H1 (cell line): Measurements from ENCODE around the gene TMEM63A. TPM values are rescaled to one million over a fixed set of nuclear protein-coding genes. Genes with fewer than 3 reads are reported as not detected.

Experiments used
- CTCF ChIA-PET: fragments of 300-600 bp; sonication (Branson Sonifier 250); formaldehyde crosslinking; loops from one replicate; lab custom pipeline; 2021; ENCODE audit not compliant: partially characterized antibody; lab: Charles Lee
- POLR2A ChIA-PET: fragments of 300-600 bp; sonication (Branson Sonifier 250); formaldehyde crosslinking; loops from one replicate; lab custom pipeline; 2021; ENCODE audit warnings: inconsistent platforms; ENCODE audit not compliant: partially characterized antibody; lab: Charles Lee
- DNase-seq, 2 experiments: peaks; one replicate each; pipeline versions ENCODE4 v3.0.0 to v3.0.0-alpha.2; 2010 to 2022; ENCODE audit warnings: low spot score in 2 of 2, low read depth in 1 of 2, mixed read lengths in 1 of 2
- FAIRE-seq: peaks from 2 replicates; lab custom pipeline; 2011; peaks lifted over from hg19 to GRCh38; lab: Jason Lieb, UNC
- H2AFZ ChIP-seq: 2 replicates; pipeline ENCODE4 v1.8.1; 2012; ENCODE audit warnings: low read length, inconsistent platforms
- H2AK5ac ChIP-seq: 2 replicates; pipeline ENCODE4 v1.6.1; 2013; ENCODE audit warnings: low read depth, low read length
- H2BK120ac ChIP-seq: replicated peaks from 2 replicates; pipeline ENCODE3; 2013; ENCODE audit warnings: low read depth, low read length, inconsistent platforms
- H2BK12ac ChIP-seq: 2 replicates; pipeline ENCODE4 v1.6.1; 2013; ENCODE audit warnings: low read depth, low read length
- H2BK15ac ChIP-seq: 2 replicates; pipeline ENCODE4 v1.6.1; 2013; ENCODE audit warnings: low read length
- H2BK20ac ChIP-seq: 2 replicates; pipeline ENCODE4 v1.6.1; 2013; ENCODE audit warnings: low read length
- H2BK5ac ChIP-seq: 2 replicates; pipeline ENCODE4 v1.6.1; 2013; ENCODE audit warnings: low read depth, low read length
- H3K14ac ChIP-seq: 2 replicates; pipeline ENCODE4 v1.6.1; 2013; ENCODE audit warnings: inconsistent platforms; ENCODE audit not compliant: insufficient read length
- H3K18ac ChIP-seq: 2 replicates; pipeline ENCODE4 v1.6.1; 2013; ENCODE audit warnings: low read length; ENCODE audit errors: extremely low read depth
- H3K23ac ChIP-seq: 2 replicates; pipeline ENCODE4 v1.6.1; 2013; ENCODE audit warnings: inconsistent platforms; ENCODE audit not compliant: insufficient read length
- H3K23me2 ChIP-seq: 2 replicates; pipeline ENCODE4 v1.6.1; 2013; ENCODE audit warnings: low read depth, low read length
- H3K27ac ChIP-seq: 2 replicates; pipeline ENCODE4 v1.6.1; 2011; ENCODE audit warnings: low read depth, low read length, inconsistent platforms
- H3K27me3 ChIP-seq, 4 experiments: replicated peaks in 1 of 4; 1 replicate in 1 of 4; 2 replicates in 3 of 4; pipeline versions ENCODE4 v1.6.1 to v1.8.1; 2011 to 2013; ENCODE audit warnings: low read length in 3 of 4, mild to moderate bottlenecking in 3 of 4, inconsistent platforms in 2 of 4, mixed read lengths in 2 of 4, moderate library complexity in 1 of 4; ENCODE audit not compliant: control insufficient read depth in 3 of 4, insufficient read depth in 3 of 4; ENCODE audit errors: extremely low read depth in 1 of 4
- H3K36me3 ChIP-seq, 4 experiments: 2 replicates each; pipeline versions ENCODE4 v1.6.1 to v1.8.1; 2011 to 2013; ENCODE audit warnings: mild to moderate bottlenecking in 4 of 4, low read length in 3 of 4, moderate library complexity in 2 of 4, control low read depth in 1 of 4, inconsistent platforms in 1 of 4; ENCODE audit not compliant: insufficient read depth in 4 of 4, control insufficient read depth in 2 of 4
- H3K4ac ChIP-seq: replicated peaks from 2 replicates; pipeline ENCODE3; 2013; ENCODE audit warnings: low read length, low read depth, mixed read lengths, inconsistent platforms; ENCODE audit not compliant: insufficient read length
- H3K4me1 ChIP-seq, 4 experiments: replicated peaks in 1 of 4; 1 replicate in 1 of 4; 2 replicates in 3 of 4; pipeline versions ENCODE4 v1.6.1 to v1.8.1; 2011 to 2013; ENCODE audit warnings: low read length in 3 of 4, inconsistent platforms in 2 of 4, mixed read lengths in 1 of 4; ENCODE audit not compliant: insufficient read depth in 4 of 4, control insufficient read depth in 3 of 4
- H3K4me2 ChIP-seq, 2 experiments: 2 replicates each; pipeline versions ENCODE4 v1.6.1 to v1.8.1; 2011 to 2013; ENCODE audit warnings: low read depth in 2 of 2, low read length in 2 of 2, control low read depth in 1 of 2, inconsistent platforms in 1 of 2, mild to moderate bottlenecking in 1 of 2; ENCODE audit not compliant: insufficient read depth in 1 of 2
- H3K4me3 ChIP-seq, 4 experiments: fragments of 200-600, 300-600 bp in 1 of 4; sonication (generic), shearing (Covaris generic), sonication (Bioruptor Twin) in 1 of 4; 2 replicates each; pipeline versions ENCODE4 v1.5.1 to v1.8.1; 2011 to 2016; ENCODE audit warnings: low read length in 4 of 4, low read depth in 3 of 4, control low read depth in 2 of 4, inconsistent platforms in 2 of 4, mild to moderate bottlenecking in 2 of 4, mixed read lengths in 1 of 4, moderate library complexity in 1 of 4; ENCODE audit not compliant: insufficient read depth in 2 of 4; ENCODE audit errors: extremely low read depth in 1 of 4
- H3K56ac ChIP-seq: replicated peaks from 2 replicates; pipeline ENCODE3; 2013; ENCODE audit warnings: low read depth, mild to moderate bottlenecking, mixed read lengths, low read length, inconsistent platforms; ENCODE audit not compliant: insufficient read length
- H3K79me1 ChIP-seq: 2 replicates; pipeline ENCODE4 v1.6.1; 2013; ENCODE audit warnings: low read depth, low read length, control low read depth
- H3K79me2 ChIP-seq, 2 experiments: 2 replicates each; pipeline versions ENCODE4 v1.6.1 to v1.8.1; 2012 to 2013; ENCODE audit warnings: low read length in 2 of 2, mild to moderate bottlenecking in 2 of 2, inconsistent platforms in 1 of 2; ENCODE audit not compliant: insufficient read depth in 2 of 2, control insufficient read depth in 1 of 2
- H3K9ac ChIP-seq, 4 experiments: replicated peaks in 1 of 4; 1 replicate in 1 of 4; 2 replicates in 3 of 4; pipeline versions ENCODE4 v1.6.1 to v1.8.1; 2011 to 2013; ENCODE audit warnings: low read depth in 3 of 4, low read length in 3 of 4, control low read depth in 2 of 4, mild to moderate bottlenecking in 2 of 4, moderate library complexity in 2 of 4, inconsistent platforms in 1 of 4; ENCODE audit errors: extremely low read depth in 1 of 4
- H3K9me3 ChIP-seq, 2 experiments: 2 replicates each; pipeline versions ENCODE4 v1.6.1 to v1.8.1; 2012 to 2013; ENCODE audit warnings: mild to moderate bottlenecking in 2 of 2, moderate library complexity in 2 of 2, control low read depth in 1 of 2, inconsistent platforms in 1 of 2, low read depth in 1 of 2, low read length in 1 of 2, mixed read lengths in 1 of 2; ENCODE audit not compliant: insufficient read depth in 2 of 2
- H4K20me1 ChIP-seq, 2 experiments: replicated peaks in 1 of 2; 2 replicates each; pipeline versions ENCODE3 to v1.8.1; 2011 to 2013; ENCODE audit warnings: inconsistent platforms in 2 of 2, low read length in 2 of 2, mild to moderate bottlenecking in 1 of 2; ENCODE audit not compliant: insufficient read depth in 2 of 2, control insufficient read depth in 1 of 2
- H4K5ac ChIP-seq: 2 replicates; pipeline ENCODE4 v1.6.1; 2013; ENCODE audit warnings: low read length, low read depth, mixed read lengths, inconsistent platforms; ENCODE audit not compliant: insufficient read length
- H4K8ac ChIP-seq: 2 replicates; pipeline ENCODE4 v1.8.0; 2013; ENCODE audit warnings: mild to moderate bottlenecking, moderate library complexity, low read length, inconsistent platforms; ENCODE audit not compliant: insufficient read depth; ENCODE audit errors: extremely low read depth
- H4K91ac ChIP-seq: replicated peaks from 2 replicates; pipeline ENCODE3; 2013; ENCODE audit warnings: low read length, mixed read lengths, inconsistent platforms; ENCODE audit not compliant: insufficient read length
- BCL11A ChIP-seq, 2 experiments: IDR thresholded peaks; one replicate each; pipeline ENCODE4 v1.6.1; 2011; ENCODE audit warnings: low read depth in 2 of 2, low read length in 2 of 2, mild to moderate bottlenecking in 2 of 2
- TEAD4 ChIP-seq: IDR thresholded peaks from 2 replicates; pipeline ENCODE4 v1.6.1; 2012; ENCODE audit warnings: low read depth, low read length, inconsistent platforms, mixed read lengths
- WGBS, 2 experiments: shearing (Covaris generic) in 1 of 2; methylation state at CpG; one replicate each; pipeline versions ENCODE4 v1.1.6 to v1.1.7; 2013 to 2015; ENCODE audit warnings: low lambda C conversion rate in 2 of 2, mixed read lengths in 2 of 2, inconsistent platforms in 1 of 2, low coverage in 1 of 2, missing lambda C conversion rate in 1 of 2; ENCODE audit not compliant: insufficient replicate concordance in 2 of 2, insufficient coverage in 1 of 2, insufficient read length in 1 of 2; ENCODE audit errors: extremely low coverage in 1 of 2, missing lambda C conversion rate in 1 of 2; 5-methylcytosine and 5-hydroxymethylcytosine counted together
- polyA plus RNA-seq, 7 experiments: library from polyadenylated mRNA; depleted of rRNA in 3 of 7; stranded (reverse) in 5 of 7; unstranded in 2 of 7; fragments of >200 nt in 5 of 7; fragments of 200-250 nt in 2 of 7; gene quantifications; 1 replicate in 5 of 7; 2 replicates in 1 of 7; 4 replicates in 1 of 7; pipeline versions ENCODE4 v1.2.1 to v1.2.3, GENCODE V29; 2011 to 2013; ENCODE audit warnings: missing spikeins in 2 of 7, mixed read lengths in 2 of 7
- total RNA-seq: library from RNA; stranded (reverse); fragmentation: NEBNext Ultra II Directional; extraction: Animal tissue kit (Norgen Biotek cat#: 25700); gene quantifications from 2 replicates; pipeline ENCODE4 v1.2.1, GENCODE V29; 2021

The TMEM63A gene
- total and polyA plus RNA-seq, 2 of the 8 experiments (the other 6 are each of a cell fraction or from before 2014, with no cell fraction given): 26.1 to 55.4 TPM

GRCh38 chr1:225813214-225813964, 68.8 kb downstream of the TMEM63A start:
- Histone ChIP-seq H3K4me2 (no peak overlapping the region; a peak in 1 of 4 replicates), H3K36me3 (no peaks in the 10 kb centered on the region), H4K20me1 (peaks cover 0 to 2% of the 10 kb centered on the region in 2 experiments), H3K4me3 (no peak overlapping the region), H3K56ac (no peak overlapping the region), H2BK120ac (no peak overlapping the region), H3K27me3 (peaks cover 0 to 4% (median 0%) of the 10 kb centered on the region in 4 experiments; a peak in 1 of 7 replicates), H3K14ac (no peak overlapping the region), H3K23me2 (peaks cover 4% of the 10 kb centered on the region; the same call in 1 of the 2 replicates), H4K5ac (no peak overlapping the region), H3K4ac (no peak overlapping the region), H3K9ac (no peak overlapping the region), H2BK12ac (peak overlapping the region; percentile 52; the same call in 1 of the 2 replicates), H3K23ac (no peak overlapping the region), H3K79me2 (peaks cover 0 to 25% of the 10 kb centered on the region in 2 experiments; a peak in 1 of 4 replicates), H2BK15ac (no peak overlapping the region), H2BK5ac (0 out of 2 replicates have a peak overlapping the region, but pooled peaks have one; percentile 6), H3K27ac (no peak overlapping the region), H2AK5ac (peak overlapping the region; percentile 57), H2AFZ (no peak overlapping the region), H4K91ac (no peak overlapping the region), H2BK20ac (no peak overlapping the region), H3K79me1 (peaks cover 9% of the 10 kb centered on the region), H3K18ac (no peak overlapping the region), H4K8ac (no peak overlapping the region), H3K4me1 (peaks cover 18 to 43% (median 28%) of the 10 kb centered on the region in 4 experiments), H3K9me3 (no peaks in the 10 kb centered on the region)
- FAIRE-seq (no peak), DNase-seq (no peak)
- ChIA-PET CTCF (interaction anchor here (0.6 to 8.4 kb wide), 22 partner anchors 9 to 338 kb away, joined by 3 to 50 read pairs (median 5); partner anchors contain the start of gene SRP9), POLR2A (interaction anchor here (0.9 to 13.3 kb wide), 11 partner anchors 10 to 86 kb away, joined by 3 to 166 read pairs (median 4); partner anchors contain the start of genes SRP9 and TMEM63A)
- TF ChIP-seq TEAD4: 0 out of 2 replicates have a peak, but pooled peaks have one; percentile 53
- TF ChIP-seq BCL11A (IDR thresholded peaks at IDR 0.05; ENCODE audit: low read depth in 2 of 2, low read length in 2 of 2): no peak
- WGBS, 2 experiments: 73% methylated on average over 9 of the region's 10 CpGs; no CpG with 5 or more reads in 1 of the 2 experiments
